ENCODE results near the gene AP5Z1. TPM values are rescaled to one million over a fixed set of nuclear protein-coding genes. Genes with fewer than 3 reads are reported as not detected.

The AP5Z1 gene
- total RNA-seq, 1 experiment from 2014 or later = 38.3 TPM

DNA sequence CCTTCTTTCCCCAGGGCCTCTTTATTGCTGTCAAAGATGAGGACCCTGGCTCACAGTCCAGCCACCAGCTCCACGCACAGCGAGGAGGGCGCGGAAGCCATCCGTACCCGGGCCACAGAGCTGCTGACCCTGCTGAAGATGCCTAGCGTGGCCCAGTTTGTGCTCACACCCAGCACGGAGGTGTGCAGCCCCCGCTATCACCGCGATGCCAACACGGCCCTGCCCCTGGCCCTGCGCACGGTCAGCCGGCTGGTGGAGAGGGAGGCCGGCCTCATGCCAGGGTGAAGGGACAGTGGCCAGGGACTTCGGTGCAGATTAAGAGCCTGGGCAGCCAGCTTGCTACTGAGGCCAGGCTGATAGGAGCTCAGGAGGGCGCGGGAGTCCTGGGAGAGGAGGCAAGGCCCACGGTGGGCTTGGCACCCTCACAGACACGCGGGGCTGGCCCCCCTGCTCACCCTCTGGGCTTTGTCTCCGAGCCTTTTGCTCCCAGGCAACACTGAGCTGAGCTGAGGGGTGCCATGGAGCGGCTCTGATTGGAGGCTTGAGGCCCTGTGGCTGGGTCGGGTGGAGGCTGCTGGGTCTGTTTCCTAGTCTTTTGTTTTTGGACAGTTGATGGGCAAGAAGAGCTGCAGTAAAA is 15.8 kb downstream of the AP5Z1 start:
- peaks cover 5% of the 10 kb centered on the region for H3K23me2 ChIP-seq (ENCODE audit: insufficient read length, low read depth, low read length, poor library complexity, severe bottlenecking)
- H4K20me1 ChIP-seq (ENCODE audit: control insufficient read depth, insufficient read depth, insufficient read length) = no peaks in the 10 kb centered on the region
- no peak overlapping the region for H3K14ac ChIP-seq (ENCODE audit: insufficient read depth, low read length)
- H2BK20ac ChIP-seq (ENCODE audit: low read depth, low read length, poor library complexity, severe bottlenecking) = no peak overlapping the region
- no peak overlapping the region for H3K27ac ChIP-seq (ENCODE audit: insufficient read length, low read depth, low read length)
- Mint-ChIP-seq H3K4me3 (no peak overlapping the region), H3K9me3 (peaks cover 0 to 3% of the 10 kb centered on the region in 2 experiments; a peak in 2 of 5 replicates), H3K4me1 (peaks cover 6 to 7% of the 10 kb centered on the region in 2 experiments; a peak in 3 of 4 replicates), H3K27ac (no peak overlapping the region; a peak in 1 of 7 replicates), H3K27me3 (ENCODE audit: low read depth) (no peaks in the 10 kb centered on the region), H3K36me3 (ENCODE audit: insufficient read depth in 1 of 3, low read depth in 3 of 3) (peaks cover 4 to 28% (median 11%) of the 10 kb centered on the region in 3 experiments; a peak in 6 of 7 replicates)
- H3K79me2 ChIP-seq (ENCODE audit: insufficient read depth, low read length) = no peaks in the 10 kb centered on the region
- no peak overlapping the region for H3K18ac ChIP-seq (ENCODE audit: insufficient read length, low read depth, low read length)
- no peak overlapping the region for H3K56ac ChIP-seq (ENCODE audit: insufficient read length, low read depth, low read length)
- H4K91ac ChIP-seq (ENCODE audit: insufficient read length, low read depth, low read length) = no peak overlapping the region
- no peak overlapping the region for H4K5ac ChIP-seq (ENCODE audit: insufficient read length, low read depth, low read length)
- no peaks in the 10 kb centered on the region for H3K9me3 ChIP-seq (ENCODE audit: control insufficient read depth, low read depth, low read length)
- no CpG with 5 or more reads among the region's 25 CpGs for WGBS (ENCODE audit: extremely low coverage, insufficient read length, low lambda C conversion rate)
- DNase-seq = no peak
- H2BK15ac ChIP-seq (ENCODE audit: low read depth, low read length) = no peak overlapping the region
- no peak overlapping the region for H2BK12ac ChIP-seq (ENCODE audit: insufficient read length, low read depth, low read length)
- no peak overlapping the region for H3T11ph ChIP-seq (ENCODE audit: low read length)
- no peaks in the 10 kb centered on the region for H3K27me3 ChIP-seq (ENCODE audit: insufficient read depth, low read length)
- TF ChIP-seq, protein P1, sequence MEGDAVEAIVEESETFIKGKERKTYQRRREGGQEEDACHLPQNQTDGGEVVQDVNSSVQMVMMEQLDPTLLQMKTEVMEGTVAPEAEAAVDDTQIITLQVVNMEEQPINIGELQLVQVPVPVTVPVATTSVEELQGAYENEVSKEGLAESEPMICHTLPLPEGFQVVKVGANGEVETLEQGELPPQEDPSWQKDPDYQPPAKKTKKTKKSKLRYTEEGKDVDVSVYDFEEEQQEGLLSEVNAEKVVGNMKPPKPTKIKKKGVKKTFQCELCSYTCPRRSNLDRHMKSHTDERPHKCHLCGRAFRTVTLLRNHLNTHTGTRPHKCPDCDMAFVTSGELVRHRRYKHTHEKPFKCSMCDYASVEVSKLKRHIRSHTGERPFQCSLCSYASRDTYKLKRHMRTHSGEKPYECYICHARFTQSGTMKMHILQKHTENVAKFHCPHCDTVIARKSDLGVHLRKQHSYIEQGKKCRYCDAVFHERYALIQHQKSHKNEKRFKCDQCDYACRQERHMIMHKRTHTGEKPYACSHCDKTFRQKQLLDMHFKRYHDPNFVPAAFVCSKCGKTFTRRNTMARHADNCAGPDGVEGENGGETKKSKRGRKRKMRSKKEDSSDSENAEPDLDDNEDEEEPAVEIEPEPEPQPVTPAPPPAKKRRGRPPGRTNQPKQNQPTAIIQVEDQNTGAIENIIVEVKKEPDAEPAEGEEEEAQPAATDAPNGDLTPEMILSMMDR (conservative IDR thresholded peaks at IDR 0.05) = no peak
- no peak overlapping the region for H2AK5ac ChIP-seq (ENCODE audit: insufficient read length, low read length)
- no peak overlapping the region for H4K8ac ChIP-seq (replicated peaks; ENCODE audit: insufficient read length, low read depth, low read length)
- H2BK5ac ChIP-seq (ENCODE audit: insufficient read length, low read length) = no peak overlapping the region
- no peak overlapping the region for H3K23ac ChIP-seq (ENCODE audit: insufficient read length, low read depth, low read length)
- no peaks in the 10 kb centered on the region for H3K79me1 ChIP-seq (ENCODE audit: insufficient read depth, low read depth, low read length, poor library complexity, severe bottlenecking)
- no peak overlapping the region for H2BK120ac ChIP-seq (ENCODE audit: low read depth, low read length, poor library complexity, severe bottlenecking)
- H3K4ac ChIP-seq (ENCODE audit: low read depth, low read length) = no peak overlapping the region
- no peak overlapping the region for H2AFZ ChIP-seq (ENCODE audit: low read length)
- no peaks in the 10 kb centered on the region for H3K4me1 ChIP-seq (ENCODE audit: insufficient read depth, low read length)
- no peak overlapping the region for H3K4me2 ChIP-seq (ENCODE audit: insufficient read depth, insufficient read length, low read length)
- no peak overlapping the region for H3K9ac ChIP-seq (ENCODE audit: extremely low read depth, insufficient read length, low read length)

All from H9 (cell line).